ENCODE data around the gene CDH22.

The CDH22 gene, protein sequence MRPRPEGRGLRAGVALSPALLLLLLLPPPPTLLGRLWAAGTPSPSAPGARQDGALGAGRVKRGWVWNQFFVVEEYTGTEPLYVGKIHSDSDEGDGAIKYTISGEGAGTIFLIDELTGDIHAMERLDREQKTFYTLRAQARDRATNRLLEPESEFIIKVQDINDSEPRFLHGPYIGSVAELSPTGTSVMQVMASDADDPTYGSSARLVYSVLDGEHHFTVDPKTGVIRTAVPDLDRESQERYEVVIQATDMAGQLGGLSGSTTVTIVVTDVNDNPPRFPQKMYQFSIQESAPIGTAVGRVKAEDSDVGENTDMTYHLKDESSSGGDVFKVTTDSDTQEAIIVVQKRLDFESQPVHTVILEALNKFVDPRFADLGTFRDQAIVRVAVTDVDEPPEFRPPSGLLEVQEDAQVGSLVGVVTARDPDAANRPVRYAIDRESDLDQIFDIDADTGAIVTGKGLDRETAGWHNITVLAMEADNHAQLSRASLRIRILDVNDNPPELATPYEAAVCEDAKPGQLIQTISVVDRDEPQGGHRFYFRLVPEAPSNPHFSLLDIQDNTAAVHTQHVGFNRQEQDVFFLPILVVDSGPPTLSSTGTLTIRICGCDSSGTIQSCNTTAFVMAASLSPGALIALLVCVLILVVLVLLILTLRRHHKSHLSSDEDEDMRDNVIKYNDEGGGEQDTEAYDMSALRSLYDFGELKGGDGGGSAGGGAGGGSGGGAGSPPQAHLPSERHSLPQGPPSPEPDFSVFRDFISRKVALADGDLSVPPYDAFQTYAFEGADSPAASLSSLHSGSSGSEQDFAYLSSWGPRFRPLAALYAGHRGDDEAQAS

DNA sequence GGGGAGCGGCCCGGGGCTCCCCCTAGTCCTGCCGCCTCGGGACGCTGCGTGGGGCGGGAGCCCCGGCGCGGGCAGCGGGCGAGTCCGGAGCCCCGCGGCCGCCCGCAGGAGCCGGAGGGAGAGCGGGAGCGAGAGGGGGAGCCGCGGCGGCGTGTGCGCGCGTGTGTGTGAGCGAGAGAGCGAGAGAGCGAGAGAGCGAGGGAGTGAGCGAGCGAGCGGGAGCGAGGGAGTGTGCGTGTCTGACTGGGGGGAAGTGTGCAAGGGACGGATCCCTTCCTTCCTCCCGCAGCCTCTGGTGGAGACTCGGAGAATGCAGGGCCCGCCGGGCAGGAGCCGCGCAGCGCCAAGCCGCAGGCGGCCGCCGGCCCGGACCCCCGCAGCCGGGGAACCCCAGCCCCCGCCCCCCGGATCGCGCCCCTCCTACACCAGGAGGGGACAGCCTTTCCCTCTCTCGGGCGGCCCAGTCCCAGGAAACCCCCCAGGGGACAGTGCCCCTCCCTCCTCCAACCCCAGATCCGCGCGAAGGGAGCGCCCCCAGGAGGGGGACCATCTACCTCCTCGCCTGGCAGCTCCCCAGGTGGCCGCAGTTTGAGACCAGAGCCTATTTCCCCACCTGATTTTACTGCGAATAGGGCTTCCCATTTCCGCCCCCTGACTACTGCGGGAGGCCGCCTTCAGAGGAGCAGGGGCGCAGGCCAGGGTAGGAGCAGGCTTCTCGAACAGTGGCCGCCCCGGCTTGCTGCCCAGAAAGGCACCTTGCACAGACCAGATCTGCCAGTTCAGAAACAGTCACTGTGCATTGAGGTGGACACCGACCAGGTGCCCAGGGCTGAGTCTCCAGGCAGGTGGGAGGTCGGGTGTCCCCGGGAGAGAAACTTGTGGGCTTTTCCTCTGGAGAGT, at the start of gene CDH22:
Gene CDH22 (minus strand): TSS at position 241 of the 900 bp plus-strand sequence. CDS start 57,204 bp downstream, outside the sequence.
- H3K9me3 Mint-ChIP-seq = no peaks in the 10 kb centered on the region
- no peaks in the 10 kb centered on the region for H3K36me3 Mint-ChIP-seq (ENCODE audit: low read depth)
- H3K4me1 Mint-ChIP-seq = no peaks in the 10 kb centered on the region
- H3K4me3 Mint-ChIP-seq = peak within 1 kb of the TSS; percentile 73 to 86 (median 79)
- peaks cover 95% of the 10 kb centered on the region for H3K27me3 Mint-ChIP-seq (ENCODE audit: low read depth)
- H3K27ac Mint-ChIP-seq = no peak within 1 kb of the TSS
- TF ChIP-seq, protein P1, sequence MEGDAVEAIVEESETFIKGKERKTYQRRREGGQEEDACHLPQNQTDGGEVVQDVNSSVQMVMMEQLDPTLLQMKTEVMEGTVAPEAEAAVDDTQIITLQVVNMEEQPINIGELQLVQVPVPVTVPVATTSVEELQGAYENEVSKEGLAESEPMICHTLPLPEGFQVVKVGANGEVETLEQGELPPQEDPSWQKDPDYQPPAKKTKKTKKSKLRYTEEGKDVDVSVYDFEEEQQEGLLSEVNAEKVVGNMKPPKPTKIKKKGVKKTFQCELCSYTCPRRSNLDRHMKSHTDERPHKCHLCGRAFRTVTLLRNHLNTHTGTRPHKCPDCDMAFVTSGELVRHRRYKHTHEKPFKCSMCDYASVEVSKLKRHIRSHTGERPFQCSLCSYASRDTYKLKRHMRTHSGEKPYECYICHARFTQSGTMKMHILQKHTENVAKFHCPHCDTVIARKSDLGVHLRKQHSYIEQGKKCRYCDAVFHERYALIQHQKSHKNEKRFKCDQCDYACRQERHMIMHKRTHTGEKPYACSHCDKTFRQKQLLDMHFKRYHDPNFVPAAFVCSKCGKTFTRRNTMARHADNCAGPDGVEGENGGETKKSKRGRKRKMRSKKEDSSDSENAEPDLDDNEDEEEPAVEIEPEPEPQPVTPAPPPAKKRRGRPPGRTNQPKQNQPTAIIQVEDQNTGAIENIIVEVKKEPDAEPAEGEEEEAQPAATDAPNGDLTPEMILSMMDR (IDR thresholded peaks at IDR 0.05; ENCODE audit: unreplicated experiment in 3 of 3) = peak; percentile 60 to 68 (median 61)

DNA sequence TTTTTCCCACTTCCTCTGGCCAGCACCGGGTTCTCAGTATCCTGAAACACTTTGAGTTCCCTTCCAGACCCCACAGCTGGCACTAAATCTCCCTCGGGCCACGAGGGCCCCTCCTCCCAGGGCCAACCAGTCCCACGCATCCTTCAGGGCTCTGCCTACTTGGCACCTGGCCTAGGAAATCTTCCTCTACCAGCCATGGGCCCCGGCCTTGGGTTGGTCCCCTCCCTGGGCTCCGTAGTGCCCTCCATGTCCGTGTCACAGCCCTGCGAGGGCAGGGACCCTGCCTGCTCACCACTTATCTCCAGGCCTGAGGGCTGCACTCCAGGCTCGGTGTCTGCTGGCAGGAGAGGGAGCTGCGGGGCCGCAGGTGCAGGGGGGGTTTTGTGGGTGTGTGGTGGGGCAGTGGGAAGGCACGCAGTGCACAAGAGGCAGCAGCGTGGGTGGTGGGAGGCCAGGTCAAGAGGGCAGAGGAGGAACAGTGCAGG, 48.8 kb upstream of the CDH22 start:
- Mint-ChIP-seq H3K27ac (no peak overlapping the region), H3K27me3 (ENCODE audit: low read depth) (no peaks in the 10 kb centered on the region), H3K4me1 (peaks cover 19% of the 10 kb centered on the region), H3K9me3 (no peaks in the 10 kb centered on the region), H3K36me3 (ENCODE audit: low read depth) (peaks cover 6% of the 10 kb centered on the region), H3K4me3 (no peak overlapping the region)
- TF ChIP-seq, protein P1 (IDR thresholded peaks at IDR 0.05; ENCODE audit: unreplicated experiment in 3 of 3) = no peak

DNA sequence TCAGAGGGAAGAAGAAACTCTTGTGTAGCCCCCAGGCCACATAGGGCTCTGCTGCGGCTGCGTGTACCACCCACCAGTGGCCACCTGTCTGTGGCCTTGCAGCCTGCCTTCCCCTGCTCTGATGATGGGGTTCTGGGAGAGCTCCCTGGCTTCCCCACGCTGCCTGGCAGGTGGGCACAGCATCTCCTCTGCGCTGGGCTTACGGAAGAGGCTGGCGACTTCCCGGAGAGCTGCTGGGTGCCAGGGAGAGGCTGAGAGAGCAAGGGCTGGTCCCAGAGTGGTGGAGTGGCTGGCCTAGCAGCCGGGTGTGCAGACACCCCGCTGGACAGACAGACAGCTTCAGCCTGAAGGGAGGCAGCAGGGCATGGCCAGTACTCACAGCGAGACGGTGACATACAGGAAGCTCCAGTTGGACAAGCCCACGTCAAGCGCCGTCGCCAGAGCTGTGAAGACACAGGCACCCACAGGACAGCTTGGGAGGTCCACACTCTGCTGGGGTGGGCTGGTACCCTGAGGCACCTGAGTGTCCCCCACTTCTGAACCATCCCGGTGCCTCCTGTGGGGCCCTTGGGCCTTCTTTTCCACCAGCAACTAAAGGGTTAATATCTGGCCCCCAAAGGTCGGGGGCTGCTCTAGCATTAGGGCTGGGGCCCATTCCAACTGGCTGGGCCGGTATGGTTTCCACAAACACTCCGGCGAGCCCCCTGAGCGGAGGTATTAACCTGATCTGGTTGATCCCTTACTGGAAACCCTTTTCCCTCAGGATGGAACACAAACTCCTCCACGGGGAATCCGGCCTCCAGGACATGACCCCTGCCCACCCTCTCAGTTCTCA, 48.1 kb upstream of the CDH22 start:
- H3K4me3 Mint-ChIP-seq = no peak overlapping the region
- no peak overlapping the region for H3K27ac Mint-ChIP-seq
- no peaks in the 10 kb centered on the region for H3K9me3 Mint-ChIP-seq
- TF ChIP-seq, protein P1 (IDR thresholded peaks at IDR 0.05; ENCODE audit: unreplicated experiment in 3 of 3) = no peak
- peaks cover 19% of the 10 kb centered on the region for H3K4me1 Mint-ChIP-seq
- H3K27me3 Mint-ChIP-seq (ENCODE audit: low read depth) = no peaks in the 10 kb centered on the region
- H3K36me3 Mint-ChIP-seq (ENCODE audit: low read depth) = peaks cover 6% of the 10 kb centered on the region

DNA sequence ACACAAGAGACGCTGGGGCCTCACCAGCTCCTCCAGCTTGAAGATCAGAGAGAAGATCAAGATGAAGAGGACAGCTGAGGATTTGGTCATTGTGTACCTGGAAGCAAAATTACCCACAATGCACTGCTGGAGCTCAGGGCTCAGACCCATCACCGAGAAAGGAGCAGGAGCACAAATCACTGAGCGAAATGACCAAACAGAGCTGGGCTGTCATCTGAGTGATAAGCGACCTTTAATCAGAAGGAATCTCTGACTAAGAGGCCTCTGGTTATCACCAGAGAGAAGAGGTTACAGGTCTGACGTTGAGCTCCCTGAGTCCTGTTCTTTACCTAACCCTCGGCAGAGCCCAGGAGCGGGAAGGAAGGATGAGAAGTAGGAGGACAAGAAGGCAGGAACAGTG, 47.5 kb upstream of the CDH22 start:
- Mint-ChIP-seq H3K4me3 (no peak overlapping the region), H3K27ac (no peak overlapping the region), H3K9me3 (no peaks in the 10 kb centered on the region), H3K36me3 (ENCODE audit: low read depth) (peaks cover 9% of the 10 kb centered on the region), H3K4me1 (peaks cover 25% of the 10 kb centered on the region), H3K27me3 (ENCODE audit: low read depth) (no peaks in the 10 kb centered on the region)
- TF ChIP-seq, protein P1 (IDR thresholded peaks at IDR 0.05; ENCODE audit: unreplicated experiment in 3 of 3) = no peak

Data from nephron (organoid).